AG10803 (cell line): ENCODE results near the gene ZDHHC24.
"Not testable (repeated sequence)": the region's sequence is repeated elsewhere in the genome, so short reads cannot be mapped to it uniquely, and the experiment has no call there.

ENCODE experiments used
- DNase-seq: peaks from one replicate; pipeline ENCODE4 v3.0.0; 2010; ENCODE audit warnings: low read depth
- H3K4me3 ChIP-seq: 2 replicates; pipeline ENCODE4 v1.5.1; 2011; ENCODE audit warnings: mild to moderate bottlenecking, low read length, control low read depth
- CTCF ChIP-seq: conservative IDR thresholded peaks from 2 replicates; pipeline ENCODE4 v1.5.1; 2011; ENCODE audit warnings: mild to moderate bottlenecking, low read length, control low read depth, inconsistent platforms

ZDHHC24 gene

GRCh38 chr11:66589996-66590675 is 44.3 kb upstream of the ZDHHC24 start:
- no peak overlapping the region for H3K4me3 ChIP-seq
- no peak for TF ChIP-seq CTCF
- no peak for DNase-seq

- DNase-seq, H3K4me3 ChIP-seq: not testable (repeated sequence)
Measured at GRCh38 chr11:66589315-66589714, 43.5 kb upstream of the ZDHHC24 start.

- no peak for DNase-seq
- TF ChIP-seq CTCF: no peak
- no peak overlapping the region for H3K4me3 ChIP-seq
Measured at GRCh38 chr11:66586136-66586535, 40.3 kb upstream of the ZDHHC24 start.

- DNase-seq, H3K4me3 ChIP-seq: not testable (repeated sequence)
Measured at GRCh38 chr11:66585447-66585846, 39.6 kb upstream of the ZDHHC24 start.

GRCh38 chr11:66582565-66583147 is 36.8 kb upstream of the ZDHHC24 start:
- H3K4me3 ChIP-seq, DNase-seq: not testable (repeated sequence)

GRCh38 chr11:66581261-66581660 is 35.4 kb upstream of the ZDHHC24 start:
- TF ChIP-seq CTCF: no peak
- DNase-seq: no peak
- H3K4me3 ChIP-seq: no peak overlapping the region

GRCh38 chr11:66580803-66581202 is 35.0 kb upstream of the ZDHHC24 start:
- no peak for TF ChIP-seq CTCF
- no peak overlapping the region for H3K4me3 ChIP-seq
- no peak for DNase-seq

GRCh38 chr11:66579017-66579606 is 33.3 kb upstream of the ZDHHC24 start:
- DNase-seq: peak; percentile 59
- peak; percentile 78 for TF ChIP-seq CTCF
- H3K4me3 ChIP-seq: no peak overlapping the region
